Breast epithelium (tissue), 4 donors: ENCODE data around the gene NFIC. TPM values are rescaled to one million over a fixed set of nuclear protein-coding genes. Genes with fewer than 3 reads are reported as not detected.

ENCODE experiments used
- DNase-seq, 2 donors: peaks; one replicate each; pipeline ENCODE4 v3.0.0-alpha.2; 2019; ENCODE audit warnings: low spot score in 2 of 2
- H3K27ac ChIP-seq, 2 donors: fragments of 200-600 bp; sonication (generic) in 1 of 2; one replicate each; pipeline ENCODE4 v1.5.1; 2016 to 2019; ENCODE audit warnings: mild to moderate bottlenecking in 1 of 2
- H3K27me3 ChIP-seq, 2 donors: fragments of 200-600 bp; sonication (generic) in 1 of 2; one replicate each; pipeline versions ENCODE4 v1.5.1 to v1.6.0; 2017 to 2019; ENCODE audit warnings: control low read depth in 1 of 2, mild to moderate bottlenecking in 1 of 2
- H3K36me3 ChIP-seq: fragments of 200-600 bp; one replicate; pipeline ENCODE4 v1.5.1; 2019
- H3K4me1 ChIP-seq, 2 donors: fragments of 200-600 bp; sonication (generic); one replicate each; pipeline ENCODE4 v1.5.1; 2016 to 2019; ENCODE audit warnings: control low read depth in 1 of 2
- H3K4me3 ChIP-seq, 3 donors: fragments of 200-600 bp; sonication (generic); 1 replicate in 2 of 3; 2 replicates in 1 of 3; pipeline ENCODE4 v1.5.1; 2016 to 2019; ENCODE audit warnings: mild to moderate bottlenecking in 3 of 3, moderate library complexity in 2 of 3
- H3K9me3 ChIP-seq, 2 donors: fragments of 200-600 bp; sonication (generic) in 1 of 2; one replicate each; pipeline ENCODE4 v1.5.1; 2016 to 2019; ENCODE audit warnings: control low read depth in 1 of 2
- CTCF ChIP-seq, 3 donors: fragments of 450-650 bp; IDR thresholded peaks; one replicate each; pipeline ENCODE4 v1.5.1; 2016 to 2017; ENCODE audit warnings: antibody characterized with exemption in 3 of 3, mild to moderate bottlenecking in 3 of 3, moderate library complexity in 3 of 3
- POLR2A ChIP-seq: fragments of 450-650 bp; IDR thresholded peaks from one replicate; pipeline ENCODE4 v1.6.1; 2016; ENCODE audit warnings: antibody characterized with exemption, mild to moderate bottlenecking, moderate library complexity
- POLR2AphosphoS5 ChIP-seq, 3 donors: sonication (generic); formaldehyde crosslinking; IDR thresholded peaks; one replicate each; pipeline ENCODE4 v1.6.1; 2017; ENCODE audit warnings: antibody characterized with exemption in 3 of 3
- intact Hi-C: fragments of 100-400 bp; cut with DNase I; formaldehyde crosslinking; loops from one replicate; pipeline ENCODE4 v1.15.1; 2023; ENCODE audit warnings: low total_unique reads
- total RNA-seq, 3 donors: library from RNA; depleted of rRNA; stranded (reverse); fragments of >200 nt; gene quantifications; one replicate each; pipeline ENCODE4 v1.1.0, GENCODE V29; 2016

NFIC gene
- total RNA-seq, 3 donors from 2014 or later = 48.9 to 97.8 (median 73.1) TPM

GRCh38 chr19:3320853-3321252 is 45.5 kb upstream of the NFIC start:
- no peak for DNase-seq

GRCh38 chr19:3321696-3322095 is 44.7 kb upstream of the NFIC start:
- Histone ChIP-seq H3K4me3 (no peak overlapping the region), H3K27ac (no peak overlapping the region), H3K36me3 (no peaks in the 10 kb centered on the region), H3K27me3 (peaks cover 4 to 31% of the 10 kb centered on the region in 2 donors), H3K9me3 (no peaks in the 10 kb centered on the region), H3K4me1 (no peaks in the 10 kb centered on the region)
- DNase-seq = no peak
- intact Hi-C loops = loop anchor here (5.0 to 10.0 kb wide), 2 partner anchors 143 to 879 kb away; no protein-coding TSS in a partner anchor
- TF ChIP-seq POLR2A = no peak
- TF ChIP-seq POLR2AphosphoS5 (IDR thresholded peaks at IDR 0.05) = no peak
- no peak for TF ChIP-seq CTCF (IDR thresholded peaks at IDR 0.05)

More at GRCh38 chr19:3320853-3321252, 45.5 kb upstream of the NFIC start:
- Histone ChIP-seq H3K27ac (no peak overlapping the region), H3K4me1 (no peaks in the 10 kb centered on the region), H3K27me3 (peaks cover 4 to 36% of the 10 kb centered on the region in 2 donors), H3K9me3 (no peaks in the 10 kb centered on the region), H3K36me3 (no peaks in the 10 kb centered on the region), H3K4me3 (no peak overlapping the region)
- TF ChIP-seq POLR2AphosphoS5 (IDR thresholded peaks at IDR 0.05) (no peak), CTCF (IDR thresholded peaks at IDR 0.05) (no peak), POLR2A (no peak)
- intact Hi-C loops = loop anchor here (5.0 to 10.0 kb wide), 2 partner anchors 144 to 879 kb away; no protein-coding TSS in a partner anchor

GRCh38 chr19:3322199-3322978 is 44.0 kb upstream of the NFIC start:
- intact Hi-C loops = loop anchor here (5.0 to 10.0 kb wide), 2 partner anchors 142 to 880 kb away; no protein-coding TSS in a partner anchor
- no peaks in the 10 kb centered on the region for H3K9me3 ChIP-seq
- H3K4me3 ChIP-seq = no peak overlapping the region
- H3K27ac ChIP-seq = no peak overlapping the region
- peaks cover 4 to 24% of the 10 kb centered on the region in 2 donors for H3K27me3 ChIP-seq
- TF ChIP-seq CTCF (IDR thresholded peaks at IDR 0.05) = no peak
- TF ChIP-seq POLR2A = no peak
- TF ChIP-seq POLR2AphosphoS5 (IDR thresholded peaks at IDR 0.05) = no peak
- H3K4me1 ChIP-seq = no peaks in the 10 kb centered on the region
- H3K36me3 ChIP-seq = no peaks in the 10 kb centered on the region
- DNase-seq = no peak

GRCh38 chr19:3323026-3323425 is 43.4 kb upstream of the NFIC start:
- Histone ChIP-seq H3K4me3 (no peak overlapping the region), H3K9me3 (no peaks in the 10 kb centered on the region), H3K36me3 (no peaks in the 10 kb centered on the region), H3K27ac (no peak overlapping the region), H3K27me3 (peaks cover 4 to 23% of the 10 kb centered on the region in 2 donors), H3K4me1 (no peaks in the 10 kb centered on the region)
- TF ChIP-seq POLR2A (no peak), CTCF (IDR thresholded peaks at IDR 0.05) (no peak), POLR2AphosphoS5 (IDR thresholded peaks at IDR 0.05) (no peak)
- intact Hi-C loops = loop anchor here (5.0 to 10.0 kb wide), 2 partner anchors 142 to 881 kb away; no protein-coding TSS in a partner anchor
- no peak for DNase-seq

- TF ChIP-seq CTCF (IDR thresholded peaks at IDR 0.05) (no peak), POLR2A (no peak), POLR2AphosphoS5 (IDR thresholded peaks at IDR 0.05) (no peak)
- Histone ChIP-seq H3K4me3 (no peak overlapping the region), H3K36me3 (no peaks in the 10 kb centered on the region), H3K9me3 (no peaks in the 10 kb centered on the region), H3K4me1 (no peaks in the 10 kb centered on the region), H3K27ac (no peak overlapping the region), H3K27me3 (peaks cover 4 to 23% of the 10 kb centered on the region in 2 donors)
- DNase-seq = no peak
- intact Hi-C loops = loop anchor here (5.0 to 10.0 kb wide), 2 partner anchors 141 to 881 kb away; no protein-coding TSS in a partner anchor
Observed at GRCh38 chr19:3323658-3324057, 42.7 kb upstream of the NFIC start.
